HepG2 (cell line): ENCODE data around the gene ACACB. TPM values are rescaled to one million over a fixed set of nuclear protein-coding genes. Genes with fewer than 3 reads are reported as not detected.

Source experiments
- GMEB1 ChIP-seq: sonication (generic); formaldehyde crosslinking; IDR thresholded peaks from 2 replicates; pipeline ENCODE4 v1.5.1; 2020; ENCODE audit warnings: missing genetic modification reagents, mild to moderate bottlenecking, borderline replicate concordance
- HCFC1 ChIP-seq: fragments of 150-350 bp; IDR thresholded peaks from 2 replicates; pipeline ENCODE4 v1.6.1; 2014; ENCODE audit warnings: low read depth, low read length
- HNF1A ChIP-seq, 2 experiments: sonication (generic) in 1 of 2; formaldehyde crosslinking in 1 of 2; IDR thresholded peaks; 2 replicates each; pipeline versions ENCODE4 v1.4.0 to v1.6.1; 2016 to 2020; ENCODE audit warnings: borderline replicate concordance in 1 of 2, low read depth in 1 of 2, mild to moderate bottlenecking in 1 of 2, missing genetic modification reagents in 1 of 2
- MED13 ChIP-seq: sonication (generic); formaldehyde crosslinking; IDR thresholded peaks from 2 replicates; pipeline ENCODE4 v1.5.0; 2020; ENCODE audit warnings: missing genetic modification reagents
- NPAS2 ChIP-seq: sonication (generic); formaldehyde crosslinking; IDR thresholded peaks from 2 replicates; pipeline ENCODE4 v1.8.0; 2022; ENCODE audit warnings: mild to moderate bottlenecking, missing genetic modification reagents, borderline replicate concordance
- NRL ChIP-seq: sonication (generic); formaldehyde crosslinking; IDR thresholded peaks from 2 replicates; pipeline ENCODE4 v1.5.0; 2020; ENCODE audit warnings: missing genetic modification reagents, mild to moderate bottlenecking, moderate library complexity, borderline replicate concordance
- RAD21 ChIP-seq: fragments of 450-650 bp; formaldehyde crosslinking; IDR thresholded peaks from 2 replicates; pipeline ENCODE4 v1.5.0; 2020; ENCODE audit warnings: mild to moderate bottlenecking
- SP2 ChIP-seq: sonication (generic); formaldehyde crosslinking; IDR thresholded peaks from 2 replicates; pipeline ENCODE4 v1.5.1; 2020; ENCODE audit warnings: mild to moderate bottlenecking, missing genetic modification reagents
- U2AF2 ChIP-seq: fragments of 200-400 bp; formaldehyde crosslinking; IDR thresholded peaks from 2 replicates; pipeline ENCODE4 v1.6.1; 2017; ENCODE audit warnings: low read depth, mild to moderate bottlenecking, low read length
- XRCC5 ChIP-seq: fragments of 200-400 bp; formaldehyde crosslinking; optimal IDR thresholded peaks from 2 replicates; pipeline ENCODE3; 2017; ENCODE audit warnings: mild to moderate bottlenecking, low read length
- ZNF382 ChIP-seq: sonication (generic); formaldehyde crosslinking; IDR thresholded peaks from 2 replicates; pipeline ENCODE4 v1.5.0; 2020; ENCODE audit warnings: missing genetic modification reagents, mild to moderate bottlenecking, borderline replicate concordance
- ZNF446 ChIP-seq: sonication (generic); formaldehyde crosslinking; IDR thresholded peaks from 2 replicates; pipeline ENCODE4 v1.5.0; 2020; ENCODE audit warnings: mild to moderate bottlenecking, missing genetic modification reagents
- ZNF543 ChIP-seq: sonication (generic); formaldehyde crosslinking; IDR thresholded peaks from 2 replicates; pipeline ENCODE4 v1.4.0; 2020; ENCODE audit warnings: mild to moderate bottlenecking, missing genetic modification reagents
- ZNF549 ChIP-seq: sonication (generic); formaldehyde crosslinking; IDR thresholded peaks from 2 replicates; pipeline ENCODE4 v1.5.0; 2020; ENCODE audit warnings: missing genetic modification reagents
- ZNF572 ChIP-seq: sonication (generic); formaldehyde crosslinking; IDR thresholded peaks from 2 replicates; pipeline ENCODE4 v1.5.1; 2020; ENCODE audit warnings: mild to moderate bottlenecking, missing genetic modification reagents
- ZNF672 ChIP-seq: sonication (generic); formaldehyde crosslinking; IDR thresholded peaks from 2 replicates; pipeline ENCODE4 v1.8.1; 2022; ENCODE audit warnings: missing genetic modification reagents
- ZNF7 ChIP-seq: IDR thresholded peaks from 2 replicates; pipeline ENCODE4 v1.6.1; 2016; ENCODE audit warnings: missing biosample characterization, missing genetic modification reagents
- ZNF788 ChIP-seq: sonication (generic); formaldehyde crosslinking; IDR thresholded peaks from 2 replicates; pipeline ENCODE4 v1.5.0; 2020; ENCODE audit warnings: mild to moderate bottlenecking, missing genetic modification reagents, borderline replicate concordance
- polyA plus RNA-seq, 8 experiments: library from polyadenylated mRNA; depleted of rRNA in 3 of 8; stranded (reverse) in 7 of 8; unstranded in 1 of 8; fragments of >200 nt; fragmentation: Illumina TruSeq in 4 of 8; extraction: Trizol in 4 of 8; gene quantifications; 2 replicates each; pipeline versions ENCODE4 v1.2.1 to v1.2.3, GENCODE V29; 2011 to 2016; ENCODE audit warnings: low read depth in 4 of 8, missing spikeins in 1 of 8, mixed read lengths in 1 of 8; ENCODE audit not compliant: insufficient read depth in 1 of 8
- total RNA-seq, 5 experiments: library from RNA; depleted of rRNA; stranded (reverse); fragments of >200 nt; fragmentation: Illumina TruSeq; extraction: Trizol; gene quantifications; 2 replicates each; pipeline ENCODE4 v1.2.3, GENCODE V29; 2016; ENCODE audit warnings: low read depth in 1 of 5
- TF ChIP-seq, protein P1 (sequence below): sonication (generic); formaldehyde crosslinking; conservative IDR thresholded peaks from 2 replicates; pipeline ENCODE4 v1.4.0; 2020; ENCODE audit warnings: missing genetic modification reagents
- TF ChIP-seq, protein P2 (sequence below): sonication (generic); formaldehyde crosslinking; IDR thresholded peaks from 2 replicates; pipeline ENCODE4 v1.8.0; 2022; ENCODE audit warnings: mild to moderate bottlenecking, missing genetic modification reagents, moderate library complexity

Gene ACACB
- total and polyA plus RNA-seq, 2 of the 13 experiments (the other 11 are each of a cell fraction or from before 2014, with no cell fraction given), result 6.2 to 8.6 TPM

GRCh38 chr12:109264095-109264942, 147.9 kb downstream of the ACACB start (continued):
- TF ChIP-seq HNF1A (IDR thresholded peaks at IDR 0.05; ENCODE audit: low read depth) (no peak), HNF1A (CRISPR knock-in tag; IDR thresholded peaks at IDR 0.05; ENCODE audit: borderline replicate concordance) (no peak), ZNF446 (CRISPR knock-in tag) (no peak), ZNF788 (CRISPR knock-in tag) (no peak), NPAS2 (no peak), NRL (CRISPR knock-in tag) (no peak), ZNF7 (CRISPR knock-in tag) (no peak), ZNF549 (CRISPR knock-in tag) (no peak), HCFC1 (no peak), RAD21 (CRISPR knock-in tag) (peak; percentile 92), XRCC5 (peak; percentile 74), GMEB1 (CRISPR knock-in tag) (no peak), ZNF672 (CRISPR knock-in tag) (no peak), U2AF2 (no peak), MED13 (no peak), SP2 (CRISPR knock-in tag) (no peak), ZNF572 (no peak), ZNF382 (CRISPR knock-in tag) (no peak), ZNF543 (CRISPR knock-in tag) (no peak)
- TF ChIP-seq, protein P1, sequence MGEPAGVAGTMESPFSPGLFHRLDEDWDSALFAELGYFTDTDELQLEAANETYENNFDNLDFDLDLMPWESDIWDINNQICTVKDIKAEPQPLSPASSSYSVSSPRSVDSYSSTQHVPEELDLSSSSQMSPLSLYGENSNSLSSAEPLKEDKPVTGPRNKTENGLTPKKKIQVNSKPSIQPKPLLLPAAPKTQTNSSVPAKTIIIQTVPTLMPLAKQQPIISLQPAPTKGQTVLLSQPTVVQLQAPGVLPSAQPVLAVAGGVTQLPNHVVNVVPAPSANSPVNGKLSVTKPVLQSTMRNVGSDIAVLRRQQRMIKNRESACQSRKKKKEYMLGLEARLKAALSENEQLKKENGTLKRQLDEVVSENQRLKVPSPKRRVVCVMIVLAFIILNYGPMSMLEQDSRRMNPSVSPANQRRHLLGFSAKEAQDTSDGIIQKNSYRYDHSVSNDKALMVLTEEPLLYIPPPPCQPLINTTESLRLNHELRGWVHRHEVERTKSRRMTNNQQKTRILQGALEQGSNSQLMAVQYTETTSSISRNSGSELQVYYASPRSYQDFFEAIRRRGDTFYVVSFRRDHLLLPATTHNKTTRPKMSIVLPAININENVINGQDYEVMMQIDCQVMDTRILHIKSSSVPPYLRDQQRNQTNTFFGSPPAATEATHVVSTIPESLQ (CRISPR knock-in tag), result no peak
- TF ChIP-seq, protein P2, sequence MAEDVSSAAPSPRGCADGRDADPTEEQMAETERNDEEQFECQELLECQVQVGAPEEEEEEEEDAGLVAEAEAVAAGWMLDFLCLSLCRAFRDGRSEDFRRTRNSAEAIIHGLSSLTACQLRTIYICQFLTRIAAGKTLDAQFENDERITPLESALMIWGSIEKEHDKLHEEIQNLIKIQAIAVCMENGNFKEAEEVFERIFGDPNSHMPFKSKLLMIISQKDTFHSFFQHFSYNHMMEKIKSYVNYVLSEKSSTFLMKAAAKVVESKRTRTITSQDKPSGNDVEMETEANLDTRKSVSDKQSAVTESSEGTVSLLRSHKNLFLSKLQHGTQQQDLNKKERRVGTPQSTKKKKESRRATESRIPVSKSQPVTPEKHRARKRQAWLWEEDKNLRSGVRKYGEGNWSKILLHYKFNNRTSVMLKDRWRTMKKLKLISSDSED (CRISPR knock-in tag), result no peak
